Liver (tissue), 9 donors: ENCODE measurements around the gene ACCS. TPM values are rescaled to one million over a fixed set of nuclear protein-coding genes. Genes with fewer than 3 reads are reported as not detected.

Source experiments
- DNase-seq: peaks from one replicate; pipeline ENCODE4 v3.0.0-alpha.2; 2017; ENCODE audit warnings: low spot score
- H3K27ac ChIP-seq, 2 donors: one replicate each; pipeline ENCODE4 v1.7.0; 2013; ENCODE audit warnings: inconsistent platforms in 2 of 2, low read length in 2 of 2, control low read depth in 1 of 2, low read depth in 1 of 2, mild to moderate bottlenecking in 1 of 2
- H3K27me3 ChIP-seq, 4 donors: one replicate each; pipeline versions ENCODE4 v1.6.1 to v1.7.0; 2013; ENCODE audit warnings: low read length in 3 of 4, inconsistent platforms in 1 of 4, mild to moderate bottlenecking in 1 of 4, moderate library complexity in 1 of 4; ENCODE audit not compliant: control insufficient read depth in 4 of 4, insufficient read depth in 4 of 4
- H3K36me3 ChIP-seq, 4 donors: one replicate each; pipeline versions ENCODE4 v1.6.1 to v1.7.0; 2013; ENCODE audit warnings: low read length in 3 of 4, mild to moderate bottlenecking in 3 of 4, low read depth in 1 of 4, moderate library complexity in 1 of 4; ENCODE audit not compliant: control insufficient read depth in 4 of 4, insufficient read depth in 3 of 4
- H3K4me1 ChIP-seq, 4 donors: one replicate each; pipeline versions ENCODE4 v1.6.1 to v1.7.0; 2013; ENCODE audit warnings: low read length in 3 of 4, mild to moderate bottlenecking in 3 of 4, moderate library complexity in 1 of 4; ENCODE audit not compliant: control insufficient read depth in 4 of 4, insufficient read depth in 4 of 4
- H3K4me3 ChIP-seq, 3 donors: one replicate each; pipeline versions ENCODE4 v1.6.1 to v1.7.0; 2013; ENCODE audit warnings: low read length in 3 of 3, control low read depth in 1 of 3, low read depth in 1 of 3, mild to moderate bottlenecking in 1 of 3
- H3K9ac ChIP-seq, 2 donors: one replicate each; pipeline ENCODE4 v1.7.0; 2013; ENCODE audit warnings: low read length in 2 of 2, mild to moderate bottlenecking in 2 of 2, moderate library complexity in 2 of 2, control low read depth in 1 of 2, low read depth in 1 of 2
- H3K9me3 ChIP-seq, 4 donors: one replicate each; pipeline versions ENCODE4 v1.6.1 to v1.7.0; 2013; ENCODE audit warnings: low read length in 3 of 4; ENCODE audit not compliant: control insufficient read depth in 4 of 4
- ATF3 ChIP-seq: IDR thresholded peaks from 2 replicates; pipeline ENCODE4 v1.6.1; 2016; ENCODE audit warnings: antibody characterized with exemption
- FOXA1 ChIP-seq: IDR thresholded peaks from 2 replicates; pipeline ENCODE4 v1.6.1; 2016; ENCODE audit warnings: antibody characterized with exemption
- FOXA2 ChIP-seq: IDR thresholded peaks from 2 replicates; pipeline ENCODE4 v1.6.1; 2016; ENCODE audit warnings: antibody characterized with exemption
- GABPA ChIP-seq, 2 donors: IDR thresholded peaks in 1 of 2; conservative IDR thresholded peaks in 1 of 2; 2 replicates each; pipeline ENCODE4 v1.6.1; 2016; ENCODE audit warnings: antibody characterized with exemption in 2 of 2, mild to moderate bottlenecking in 1 of 2, moderate library complexity in 1 of 2
- HNF4A ChIP-seq, 2 donors: conservative IDR thresholded peaks; 2 replicates each; pipeline ENCODE4 v1.6.1; 2016; ENCODE audit warnings: antibody characterized with exemption in 2 of 2, mild to moderate bottlenecking in 2 of 2
- HNF4G ChIP-seq: IDR thresholded peaks from 2 replicates; pipeline ENCODE4 v1.6.1; 2016; ENCODE audit warnings: antibody characterized with exemption
- JUND ChIP-seq, 2 donors: IDR thresholded peaks; 2 replicates each; pipeline ENCODE4 v1.6.1; 2016; ENCODE audit warnings: antibody characterized with exemption in 2 of 2
- NR2F2 ChIP-seq: IDR thresholded peaks from 2 replicates; pipeline ENCODE4 v1.6.1; 2016; ENCODE audit warnings: antibody characterized with exemption
- RAD21 ChIP-seq, 2 donors: IDR thresholded peaks; 2 replicates each; pipeline ENCODE4 v1.6.1; 2016; ENCODE audit warnings: antibody characterized with exemption in 2 of 2, mild to moderate bottlenecking in 2 of 2
- REST ChIP-seq: IDR thresholded peaks from 2 replicates; pipeline ENCODE4 v1.6.1; 2016; ENCODE audit warnings: antibody characterized with exemption, mild to moderate bottlenecking
- TAF1 ChIP-seq: conservative IDR thresholded peaks from 2 replicates; pipeline ENCODE4 v1.6.1; 2016; ENCODE audit warnings: antibody characterized with exemption, mild to moderate bottlenecking
- YY1 ChIP-seq: IDR thresholded peaks from 2 replicates; pipeline ENCODE4 v1.6.1; 2016; ENCODE audit warnings: antibody characterized with exemption, mild to moderate bottlenecking
- ZBTB33 ChIP-seq: IDR thresholded peaks from 2 replicates; pipeline ENCODE4 v1.6.1; 2016; ENCODE audit warnings: antibody characterized with exemption
- WGBS: extraction: QIAGEN DNeasy Blood & Tissue Kit; methylation state at CpG from one replicate; pipeline ENCODE4 v1.1.7; 2013; 5-methylcytosine and 5-hydroxymethylcytosine counted together
- polyA plus RNA-seq, 2 donors: library from polyadenylated mRNA; stranded (reverse) in 1 of 2; unstranded in 1 of 2; fragments of 200-250 nt in 1 of 2; fragments of >200 nt in 1 of 2; fragmentation: Nextera tagmentation in 1 of 2; extraction: Ambion mirVana in 1 of 2; gene quantifications; one replicate each; pipeline versions ENCODE4 v1.2.1 to v1.2.3, GENCODE V29; 2013 to 2015
- total RNA-seq, 2 donors: library from RNA; depleted of rRNA; stranded (reverse); fragments of >200 nt; gene quantifications; one replicate each; pipeline ENCODE4 v1.2.3, GENCODE V29; 2014
- TF ChIP-seq, protein P1 (sequence below): IDR thresholded peaks from 2 replicates; pipeline ENCODE4 v1.6.1; 2016; ENCODE audit warnings: antibody characterized with exemption
- donor health status: healthy.
- donor health status: healthy.
- donor health status: healthy.
- donor health status: healthy.
- donor health status: healthy.

Gene ACCS
- total and polyA plus RNA-seq, 4 donors = 8.7 to 17.5 (median 10.9) TPM

- TF ChIP-seq REST = no peak
These were observed 13.3 kb downstream of the ACCS start (continued) for GRCh38 chr11:44079376-44079775.

- no peaks in the 10 kb centered on the region for H3K27me3 ChIP-seq
These were observed 14.9 kb downstream of the ACCS start for GRCh38 chr11:44080951-44081350.

More at GRCh38 chr11:44080951-44081350, 14.9 kb downstream of the ACCS start:
- Histone ChIP-seq H3K9ac (no peak overlapping the region), H3K4me1 (no peaks in the 10 kb centered on the region), H3K36me3 (peaks cover 0 to 26% (median 11%) of the 10 kb centered on the region in 4 donors), H3K27ac (no peak overlapping the region), H3K9me3 (no peaks in the 10 kb centered on the region), H3K4me3 (no peak overlapping the region)
- 98% methylated on average over 9 of the region's 9 CpGs for WGBS
- TF ChIP-seq FOXA2 (no peak), ATF3 (no peak), GABPA (IDR thresholded peaks at IDR 0.05 in 1 of 2, conservative IDR thresholded peaks at IDR 0.05 in 1 of 2) (no peak), HNF4A (conservative IDR thresholded peaks at IDR 0.05) (no peak), TAF1 (no peak), REST (no peak), NR2F2 (no peak), YY1 (no peak), HNF4G (no peak), FOXA1 (no peak), ZBTB33 (no peak), JUND (IDR thresholded peaks at IDR 0.05) (no peak), RAD21 (IDR thresholded peaks at IDR 0.05) (no peak)
- TF ChIP-seq, protein P1, sequence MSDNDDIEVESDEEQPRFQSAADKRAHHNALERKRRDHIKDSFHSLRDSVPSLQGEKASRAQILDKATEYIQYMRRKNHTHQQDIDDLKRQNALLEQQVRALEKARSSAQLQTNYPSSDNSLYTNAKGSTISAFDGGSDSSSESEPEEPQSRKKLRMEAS = no peak
- no peak for DNase-seq
